NCI-H2029 (cell line): ENCODE results near the gene BORCS5.
"Not testable (repeated sequence)": the region's sequence is repeated elsewhere in the genome, so short reads cannot be mapped to it uniquely, and the experiment has no call there.

ENCODE experiments used
- DNase-seq: peaks from one replicate; lab custom pipeline; 2025; lab: John Stamatoyannopoulos, UW

BORCS5 gene

DNA sequence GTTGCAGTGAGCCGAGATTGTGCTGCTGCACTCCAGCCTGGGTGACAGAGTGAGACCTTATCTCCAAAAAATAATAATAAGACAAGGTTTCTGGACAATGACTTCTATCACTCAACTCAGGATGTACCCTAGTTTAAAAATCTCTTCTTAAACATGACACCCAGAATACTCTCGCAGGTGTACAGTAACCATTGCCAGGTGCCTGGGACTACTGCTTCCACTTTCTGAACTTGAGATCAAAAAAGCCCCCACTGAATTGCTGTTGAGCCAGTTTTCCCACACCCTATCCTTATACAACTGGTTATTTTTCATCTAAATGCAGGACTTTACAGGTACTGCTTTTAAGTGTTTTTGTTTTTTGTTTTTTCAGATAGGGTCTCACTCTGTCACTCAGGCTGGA, 36.3 kb downstream of the BORCS5 start:
- no peak for DNase-seq

DNA sequence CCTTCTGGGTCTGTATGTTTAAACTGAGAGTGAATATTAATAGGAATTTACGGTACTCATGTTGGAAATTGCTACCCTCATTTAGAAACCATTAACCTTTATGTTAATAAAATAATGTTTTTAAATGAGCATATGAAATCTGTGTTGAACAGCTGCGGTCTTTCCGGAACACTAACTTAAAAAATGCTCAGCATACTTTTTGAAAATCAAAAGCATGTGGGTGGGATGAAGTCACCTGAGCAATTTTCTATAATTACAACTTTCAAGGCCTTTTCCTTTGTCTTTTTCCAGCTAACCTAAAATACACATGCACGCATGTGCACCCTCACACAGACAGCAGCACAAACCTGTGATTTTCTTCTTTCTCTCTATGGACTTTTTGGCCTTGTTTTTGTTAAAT, 39.8 kb downstream of the BORCS5 start:
- DNase-seq, result no peak

DNA sequence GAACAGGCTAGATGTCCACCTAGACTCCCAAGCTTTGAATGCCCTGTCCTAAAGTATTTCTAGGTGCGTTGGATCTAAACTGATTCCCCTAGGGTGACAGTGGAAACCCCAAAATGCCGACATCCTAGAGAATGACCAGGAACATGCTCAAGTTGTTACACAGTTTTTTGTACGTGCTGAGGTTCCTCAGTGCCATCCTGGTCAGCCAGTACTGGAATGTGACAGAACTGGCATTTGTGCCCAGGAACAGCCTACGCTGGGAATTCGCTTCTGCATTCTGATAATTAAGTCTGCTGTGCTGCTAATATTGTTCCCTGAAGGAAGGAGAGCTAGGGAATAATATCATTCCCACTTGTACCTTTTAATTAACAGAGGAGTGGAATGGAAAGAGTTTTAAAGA, 40.3 kb downstream of the BORCS5 start:
- no peak for DNase-seq

DNA sequence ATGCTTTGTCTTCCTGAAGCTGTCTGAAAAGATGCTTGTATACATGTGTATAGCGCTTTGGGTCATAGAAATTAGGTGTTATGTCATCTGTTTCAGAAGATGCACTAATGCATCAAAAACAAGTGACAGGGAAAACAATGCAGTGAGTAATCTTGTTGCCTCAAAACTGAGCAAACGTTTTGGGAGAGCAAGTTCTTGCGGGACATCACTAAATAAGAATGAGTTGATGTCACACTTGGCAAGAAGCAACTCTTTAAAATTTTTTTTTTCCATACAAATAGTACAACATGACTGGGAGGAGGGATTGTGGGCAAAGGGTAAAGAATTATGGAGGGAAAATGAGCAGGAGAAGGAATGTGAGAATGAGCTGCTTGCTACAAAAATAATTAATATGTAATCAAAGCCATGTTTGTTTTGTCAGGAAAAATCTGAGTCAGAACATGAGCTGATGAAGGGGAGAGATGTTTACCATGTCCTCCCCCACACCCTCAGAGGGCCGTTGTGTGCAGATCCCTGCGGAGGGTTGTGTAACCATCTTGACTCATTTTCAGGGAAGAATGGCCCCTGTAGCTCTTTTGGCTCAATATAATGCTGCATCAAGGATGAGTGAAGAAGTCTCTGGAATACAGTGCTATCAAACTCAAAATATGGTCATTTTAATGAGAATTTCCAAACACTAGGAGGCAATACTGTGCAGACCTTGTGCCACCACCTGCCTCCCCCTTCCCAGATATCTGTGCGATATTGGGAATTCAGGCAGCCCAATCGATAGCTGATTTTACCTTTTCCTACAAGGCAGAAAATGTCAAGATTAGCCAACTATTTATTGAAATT, 41.4 kb downstream of the BORCS5 start:
- no peak for DNase-seq

DNA sequence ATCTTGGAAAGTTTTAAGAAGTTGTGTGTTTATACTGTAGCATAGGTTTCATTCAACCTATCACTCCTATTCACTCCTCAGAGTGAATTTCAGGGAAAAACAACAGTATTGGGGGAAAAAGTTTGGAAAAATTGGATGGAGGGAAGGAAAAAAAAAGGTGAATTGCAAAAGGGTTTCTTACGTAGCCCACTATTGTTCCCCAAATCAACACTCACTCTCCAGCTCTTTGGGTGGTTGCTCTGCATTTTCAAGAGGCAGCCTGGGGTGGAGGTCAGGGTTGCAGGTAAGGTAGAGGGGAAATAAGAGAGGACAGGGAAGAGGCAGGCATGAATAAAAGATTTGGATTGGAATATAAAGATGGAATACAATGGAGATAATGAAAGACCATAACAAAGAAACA, 42.3 kb downstream of the BORCS5 start:
- DNase-seq, result no peak

DNA sequence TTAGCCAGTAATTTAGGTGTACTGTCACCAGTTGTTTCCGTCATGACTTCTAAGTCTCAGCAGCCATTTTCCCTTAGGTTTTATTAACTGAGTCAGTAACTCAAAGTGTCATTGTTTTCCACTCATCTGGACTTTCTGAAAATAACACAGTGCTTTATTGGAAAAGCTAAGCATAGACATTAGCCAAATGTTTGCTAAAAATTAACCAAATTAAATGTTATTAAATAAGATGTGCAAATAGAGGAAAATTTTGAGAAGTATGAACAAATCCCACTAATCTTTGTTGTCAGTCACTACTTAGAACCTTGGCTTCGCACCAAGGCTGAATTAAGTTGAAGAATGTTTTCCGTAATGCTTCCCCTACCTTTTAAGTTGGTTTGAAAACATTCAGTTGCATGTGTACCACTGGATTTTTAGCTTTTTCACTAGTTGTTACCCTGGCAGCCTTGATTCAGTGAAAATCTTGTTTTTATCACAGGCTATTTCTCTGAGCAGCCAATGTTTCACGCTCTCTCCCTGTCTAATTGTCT, 43.0 kb downstream of the BORCS5 start:
- DNase-seq, result no peak

DNA sequence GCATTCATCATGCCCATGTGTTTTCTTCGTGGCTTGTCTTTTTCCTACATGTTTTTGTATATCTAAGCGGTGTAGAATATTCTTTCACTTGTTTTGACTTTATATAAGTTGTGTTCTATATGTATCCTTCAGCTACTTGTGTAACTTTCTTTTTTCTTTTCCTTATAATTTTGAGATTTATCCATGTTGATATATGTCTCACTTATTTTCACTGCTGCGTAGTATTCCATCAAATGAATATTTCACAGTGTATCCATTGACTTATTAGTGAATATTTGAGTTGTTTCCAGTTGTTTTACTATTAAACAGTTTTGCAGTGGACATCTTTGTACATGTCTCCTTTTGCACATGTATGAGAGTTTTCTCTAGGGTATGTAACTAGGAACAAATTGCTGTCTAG, 43.9 kb downstream of the BORCS5 start:
- DNase-seq, result no peak

DNA sequence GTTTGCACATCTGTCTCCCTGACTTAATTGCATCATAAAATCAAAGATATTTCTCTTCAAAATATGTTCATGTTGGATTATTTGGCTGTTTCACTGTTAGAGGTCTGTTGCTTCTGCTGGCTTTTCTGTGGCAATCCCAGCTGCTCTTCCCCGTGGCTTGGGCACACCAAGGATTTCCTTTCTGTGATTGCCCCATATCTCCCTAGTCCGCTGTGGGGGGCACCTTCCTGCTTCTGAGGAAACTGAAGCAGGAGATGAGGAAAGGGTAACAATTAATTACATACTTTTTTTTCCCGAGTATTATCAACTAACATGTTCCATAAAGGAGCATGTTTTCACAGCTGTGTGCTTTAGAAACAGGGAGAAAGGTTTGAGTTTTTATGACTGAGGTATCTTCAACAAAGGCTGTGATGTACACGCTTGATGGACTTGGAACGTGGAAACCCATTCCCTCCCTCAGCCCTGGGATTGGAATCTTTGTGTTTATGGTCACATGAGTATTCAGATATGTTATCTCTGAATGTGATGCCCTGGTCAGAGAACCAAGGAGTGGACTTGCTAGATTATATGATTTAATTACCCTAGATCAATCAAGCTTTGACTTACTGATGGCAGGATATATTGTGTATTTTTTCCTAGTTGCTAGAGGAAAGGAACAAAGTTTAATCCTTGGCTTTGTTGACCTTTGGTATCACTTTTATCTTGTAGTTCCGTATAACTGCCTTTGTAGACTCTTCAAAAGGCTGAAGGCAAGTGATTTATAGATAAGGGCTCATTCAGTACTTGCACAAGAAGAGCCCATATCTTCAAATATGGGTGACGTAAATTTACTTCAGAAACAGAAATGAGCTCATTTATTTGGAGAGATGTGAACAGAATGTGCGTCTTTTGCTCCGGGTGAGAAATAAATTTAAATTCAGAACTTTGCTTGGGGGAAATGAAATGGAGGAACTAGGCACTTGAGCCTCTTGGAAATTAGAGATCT, 46.7 kb downstream of the BORCS5 start:
- no peak for DNase-seq

DNA sequence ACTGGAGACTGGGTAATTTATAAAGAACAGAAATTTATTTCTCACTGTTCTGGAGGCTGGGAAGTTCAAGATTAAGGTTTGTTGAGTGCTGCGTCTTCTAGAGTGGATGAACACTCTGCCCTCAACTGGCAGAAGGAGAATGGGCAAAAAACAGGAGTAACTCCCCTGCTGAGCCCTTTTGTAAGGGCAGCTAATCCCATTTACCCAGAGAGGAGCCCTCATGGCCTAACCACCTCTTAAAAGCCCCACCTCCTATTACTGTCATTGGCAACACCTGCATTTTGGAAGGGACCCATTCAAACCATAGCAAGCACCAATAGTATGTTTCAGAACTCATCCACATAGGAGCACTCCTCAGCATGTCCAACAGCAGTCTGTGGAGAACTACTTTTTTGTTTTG, 47.4 kb downstream of the BORCS5 start:
- DNase-seq, result no peak

DNA sequence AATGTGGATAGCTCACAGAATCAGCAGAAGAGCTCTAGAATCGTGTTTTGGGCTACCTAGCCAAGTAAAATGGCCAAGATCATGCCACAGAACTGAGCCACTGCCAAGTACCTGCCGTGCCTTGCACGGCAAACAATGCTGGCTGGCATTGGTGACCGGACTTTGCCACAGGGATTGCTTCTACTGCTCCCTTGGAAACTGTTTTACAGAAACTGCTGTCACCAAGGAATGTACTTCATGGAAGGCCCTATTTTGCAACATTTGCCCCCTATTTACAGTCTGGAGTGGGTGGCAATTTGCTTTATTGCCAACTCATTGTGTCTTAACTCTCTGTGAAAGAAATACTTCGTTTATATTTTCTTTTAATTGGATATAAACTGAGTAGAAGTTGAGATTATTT, 49.0 kb downstream of the BORCS5 start:
- peak; percentile 35 for DNase-seq

DNA sequence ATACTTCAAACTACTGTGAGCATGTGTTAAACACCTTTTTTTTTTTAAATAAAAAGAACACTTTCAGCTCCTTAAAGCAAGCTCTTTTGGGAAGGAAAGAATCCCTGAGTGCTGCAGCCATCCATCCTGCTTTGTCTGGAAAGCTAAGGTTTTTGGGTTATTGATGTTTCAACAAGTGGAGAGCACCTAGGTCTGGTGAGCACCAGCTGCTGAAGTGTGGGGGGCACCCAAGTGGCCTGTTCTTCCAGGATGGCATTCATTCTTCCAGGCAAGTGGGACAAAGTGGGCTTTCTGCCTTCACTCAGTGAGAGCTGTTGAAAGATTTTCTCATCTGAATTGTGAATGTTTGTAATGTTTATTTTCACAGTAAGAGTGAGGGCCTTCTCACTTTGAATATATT, 49.9 kb downstream of the BORCS5 start:
- no peak for DNase-seq

DNA sequence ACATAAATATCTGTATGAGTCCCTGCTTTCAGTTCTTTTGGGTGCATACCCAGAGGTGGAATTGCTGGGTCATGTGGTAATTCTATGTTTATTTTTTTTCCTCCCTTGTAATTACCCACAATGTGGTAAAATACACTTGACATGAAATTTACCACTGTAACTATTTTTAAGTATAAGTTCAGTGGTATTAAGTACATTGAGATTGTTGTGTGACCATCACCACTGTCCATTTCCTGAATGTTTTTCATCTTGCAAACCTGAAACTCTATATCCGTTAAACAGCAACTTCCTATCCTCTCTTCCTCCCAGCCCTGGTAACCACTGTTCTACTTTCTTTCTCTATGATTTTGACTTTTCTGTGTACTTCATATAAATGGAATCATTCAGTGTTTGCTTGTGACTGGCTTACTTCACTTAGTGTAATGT, 51.4 kb downstream of the BORCS5 start:
- DNase-seq, result no peak

DNA sequence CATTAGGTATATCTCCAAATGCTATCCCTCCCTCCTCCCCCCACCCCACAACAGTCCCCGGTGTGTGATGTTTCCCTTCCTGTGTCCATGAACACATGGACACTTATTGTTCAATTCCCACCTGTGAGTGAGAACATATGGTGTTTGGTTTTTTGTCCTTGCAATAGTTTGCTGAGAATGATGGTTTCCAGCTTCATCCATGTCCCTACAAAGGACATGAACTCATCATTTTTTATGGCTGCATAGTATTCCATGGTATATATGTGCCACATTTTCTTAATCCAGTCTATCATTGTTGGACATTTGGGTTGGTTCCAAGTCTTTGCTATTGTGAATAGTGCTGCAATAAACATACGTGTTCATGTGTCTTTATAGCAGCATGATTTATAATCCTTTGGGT, 52.5 kb downstream of the BORCS5 start:
- DNase-seq, result not testable (repeated sequence)

DNA sequence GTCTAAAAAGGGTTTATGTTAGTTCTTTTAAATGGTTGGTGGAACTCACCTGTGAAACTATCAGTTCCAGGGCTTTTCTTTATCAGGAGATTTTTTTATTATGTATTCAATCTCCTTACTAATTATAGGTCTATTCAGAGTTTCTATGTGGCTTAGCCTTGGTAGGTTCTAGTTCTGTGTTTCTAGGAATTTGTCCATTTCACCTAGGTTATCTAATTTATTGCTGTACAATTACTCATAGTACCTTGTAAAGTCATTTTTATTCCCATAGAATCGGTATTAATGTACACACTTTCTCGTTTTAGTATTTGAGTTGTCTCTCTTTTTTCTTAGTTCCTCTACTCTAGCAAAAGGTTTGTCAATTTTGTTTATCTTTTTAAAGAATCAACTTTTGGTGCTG, 59.0 kb downstream of the BORCS5 start:
- no peak for DNase-seq

DNA sequence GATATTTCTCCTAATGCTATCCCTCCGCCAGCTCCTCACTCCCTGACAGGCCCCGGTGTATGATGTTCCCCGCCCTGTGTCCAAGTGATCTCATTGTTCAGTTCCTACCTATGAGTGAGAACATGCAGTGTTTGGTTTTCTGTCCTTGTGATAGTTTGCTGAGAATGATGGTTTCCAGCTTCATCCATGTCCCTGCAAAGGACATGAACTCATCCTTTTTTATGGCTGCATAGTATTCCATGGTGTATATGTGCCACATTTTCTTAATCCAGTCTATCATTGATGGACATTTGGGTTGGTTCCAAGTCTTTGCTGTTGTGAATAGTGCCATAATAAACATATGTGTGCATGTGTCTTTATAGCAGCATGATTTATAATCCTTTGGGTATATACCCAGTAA, 62.3 kb downstream of the BORCS5 start:
- not testable (repeated sequence) for DNase-seq

DNA sequence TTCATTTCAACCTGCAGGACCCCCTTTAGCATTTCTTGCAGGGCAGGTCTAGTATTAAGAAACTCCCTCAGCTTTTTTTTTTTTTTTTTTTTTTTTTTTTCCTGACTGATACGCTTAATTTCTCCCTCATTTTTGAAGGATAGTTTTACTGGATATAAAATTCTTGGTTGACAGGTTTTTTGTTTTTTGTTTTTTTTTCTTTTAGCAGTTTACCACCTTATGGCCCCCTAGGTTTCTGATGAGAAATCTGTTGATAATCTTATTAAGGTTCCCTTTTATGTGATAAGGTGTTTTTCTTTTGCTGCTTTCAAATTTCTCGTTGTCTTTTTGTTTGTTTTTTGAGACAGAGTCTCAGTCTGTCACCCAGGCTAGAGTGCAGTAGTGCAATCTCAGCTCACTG, 66.5 kb downstream of the BORCS5 start:
- no peak for DNase-seq

DNA sequence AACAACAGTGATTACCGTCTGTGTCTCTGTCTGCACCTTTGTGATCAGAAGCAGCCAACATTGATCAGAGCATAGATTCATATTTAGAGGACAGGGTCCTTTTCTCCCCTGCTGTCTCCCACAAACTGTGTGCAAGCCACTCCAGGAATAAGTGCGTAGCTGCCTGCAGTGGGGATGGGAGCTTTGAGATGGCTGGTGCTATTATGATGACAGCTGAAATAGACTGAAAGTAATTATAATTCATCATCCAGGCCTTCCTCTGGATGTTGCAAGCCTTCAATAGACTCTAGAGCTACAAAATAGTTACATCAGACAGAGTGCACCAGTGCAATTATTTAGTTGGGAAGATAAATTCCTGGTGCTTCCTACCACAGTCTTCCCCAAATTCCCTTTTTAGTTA, 68.1 kb downstream of the BORCS5 start:
- no peak for DNase-seq

DNA sequence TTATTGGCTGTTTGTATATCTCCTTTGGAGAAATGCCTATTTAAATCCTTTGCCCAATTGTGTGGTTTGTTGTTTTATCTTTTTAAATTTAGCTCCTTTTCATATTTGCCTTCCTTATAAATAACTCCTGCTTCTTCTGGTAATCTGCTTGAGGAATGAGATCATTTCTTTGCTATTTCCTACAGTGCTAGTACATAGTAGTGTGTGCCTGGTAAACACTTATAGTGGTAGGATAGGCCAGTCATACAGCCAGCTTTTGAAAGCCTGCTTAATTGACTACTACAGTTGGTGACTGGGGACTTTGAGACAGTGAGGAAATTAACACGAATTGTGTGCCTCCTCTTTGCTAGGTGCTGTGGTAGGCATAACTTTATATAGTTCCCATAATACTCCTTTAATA, 68.7 kb downstream of the BORCS5 start:
- DNase-seq, result peak; percentile 33

DNA sequence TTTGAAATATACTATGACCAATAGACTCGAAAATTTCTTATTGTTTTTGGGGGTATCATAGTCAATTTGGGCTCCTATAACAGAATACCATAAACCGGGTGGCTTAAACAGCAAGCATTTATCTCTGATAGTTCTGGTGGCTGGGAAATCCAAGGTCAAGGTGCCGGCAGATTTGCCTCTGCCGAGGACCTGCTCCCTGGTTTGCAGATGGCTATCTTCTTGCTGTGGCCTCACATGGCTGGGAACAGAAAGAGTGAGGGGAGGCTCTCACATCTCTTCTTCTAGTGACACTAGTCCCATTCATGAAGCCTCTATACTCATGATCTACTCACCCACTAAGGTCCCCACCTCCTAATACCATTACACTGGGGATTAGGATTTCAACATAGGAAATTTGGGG, 70.7 kb downstream of the BORCS5 start:
- DNase-seq, result no peak

DNA sequence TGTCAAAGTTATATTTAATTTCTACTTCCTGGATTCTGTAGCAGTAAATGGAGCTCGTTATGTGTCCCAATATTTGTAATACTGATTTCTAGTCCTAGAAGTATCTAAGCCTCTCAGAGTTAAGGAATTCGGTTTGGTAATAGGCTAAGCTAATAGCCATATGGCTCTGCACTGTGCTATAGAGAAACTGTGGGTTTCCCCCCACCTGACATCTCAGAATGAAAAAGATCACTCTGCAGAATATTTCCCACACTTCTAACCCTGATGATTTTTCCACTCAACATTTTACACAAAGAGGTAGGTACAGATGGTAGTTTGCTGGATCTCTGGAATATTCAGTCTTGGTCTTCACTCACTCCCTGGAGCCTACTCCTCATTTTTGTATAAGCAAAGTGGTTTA, 71.2 kb downstream of the BORCS5 start:
- DNase-seq, result no peak

DNA sequence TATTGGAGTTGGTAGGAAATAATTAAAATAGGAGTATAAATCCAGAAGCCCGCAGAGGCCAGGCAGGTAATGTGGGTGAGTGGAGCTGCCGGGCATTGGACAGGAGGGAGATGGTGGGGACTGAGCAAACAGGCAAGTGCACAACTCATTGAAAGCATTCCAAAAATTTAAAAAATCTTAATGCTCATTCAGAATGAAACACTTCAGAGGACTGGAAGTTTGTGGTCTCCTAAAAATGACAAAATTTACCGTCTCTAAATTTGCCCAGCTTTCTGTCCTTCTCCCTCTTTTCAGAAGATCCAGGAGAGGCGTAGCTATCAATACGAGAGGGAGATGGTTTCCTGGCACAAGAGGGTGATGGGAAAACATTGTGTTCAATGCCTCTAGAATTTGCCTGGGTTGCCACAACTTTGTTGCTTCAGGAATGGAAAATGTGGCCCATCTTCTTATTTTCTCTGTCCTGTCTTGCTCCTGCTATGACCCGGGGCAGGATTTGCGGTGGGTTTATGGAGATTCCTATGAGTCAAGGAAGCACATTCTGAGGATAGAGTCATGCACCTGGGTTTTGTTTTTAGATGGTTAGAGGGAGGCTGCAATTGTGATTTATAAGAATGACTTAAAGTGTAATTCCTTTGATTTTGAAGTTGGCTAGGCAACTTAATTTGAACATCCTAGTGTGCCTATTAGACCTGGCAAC, 72.2 kb downstream of the BORCS5 start:
- DNase-seq, result no peak

DNA sequence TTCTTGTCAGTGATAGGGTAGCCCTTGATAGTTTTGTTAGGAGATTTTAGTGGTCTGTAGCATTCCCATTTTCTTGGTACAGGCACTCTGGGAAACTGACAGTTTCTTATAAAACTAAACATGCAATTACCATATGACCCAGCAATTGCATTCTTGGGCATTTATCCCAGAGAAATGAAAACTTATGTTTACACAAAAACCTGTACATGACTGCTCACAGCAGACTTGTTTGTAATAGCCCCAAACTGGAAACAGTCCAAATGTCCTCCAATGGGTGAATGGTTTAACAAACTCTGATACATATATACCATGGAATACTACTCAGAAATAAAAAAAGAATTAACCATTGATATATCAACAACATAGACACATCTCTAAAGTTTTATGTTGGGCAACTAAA, 75.5 kb downstream of the BORCS5 start:
- peak; percentile 30 for DNase-seq
